H9 (cell line): Measurements from ENCODE around the gene KRTAP12-2. TPM values are rescaled to one million over a fixed set of nuclear protein-coding genes. Genes with fewer than 3 reads are reported as not detected.
A peak's percentile ranks its signal among the peaks of the same experiment; 100 is the strongest.

ENCODE experiments used
- DNase-seq: peaks from one replicate; pipeline ENCODE4 v3.0.0-alpha.2; 2017
- H2AFZ ChIP-seq: one replicate; pipeline ENCODE4 v1.6.1; 2013; ENCODE audit warnings: mild to moderate bottlenecking, low read length, control low read depth, moderate library complexity
- H2AK5ac ChIP-seq: 2 replicates; pipeline ENCODE4 v1.6.1; 2013; ENCODE audit warnings: low read length, control low read depth, mixed read lengths; ENCODE audit not compliant: insufficient read length
- H2BK120ac ChIP-seq: one replicate; pipeline ENCODE4 v1.6.1; 2013; ENCODE audit warnings: low read depth, mild to moderate bottlenecking, low read length, control low read depth, inconsistent platforms; ENCODE audit not compliant: poor library complexity, severe bottlenecking
- H2BK12ac ChIP-seq: 2 replicates; pipeline ENCODE4 v1.6.1; 2013; ENCODE audit warnings: low read length, control low read depth, mixed read lengths, low read depth; ENCODE audit not compliant: insufficient read length
- H2BK15ac ChIP-seq: 2 replicates; pipeline ENCODE4 v1.6.1; 2013; ENCODE audit warnings: low read depth, low read length, control low read depth
- H2BK20ac ChIP-seq: one replicate; pipeline ENCODE4 v1.6.1; 2013; ENCODE audit warnings: low read depth, mild to moderate bottlenecking, low read length, control low read depth, inconsistent platforms; ENCODE audit not compliant: poor library complexity, severe bottlenecking
- H2BK5ac ChIP-seq: 2 replicates; pipeline ENCODE4 v1.6.1; 2013; ENCODE audit warnings: low read length, control low read depth, mixed read lengths; ENCODE audit not compliant: insufficient read length
- H3K14ac ChIP-seq: 2 replicates; pipeline ENCODE4 v1.6.1; 2013; ENCODE audit warnings: low read length, control low read depth; ENCODE audit not compliant: insufficient read depth
- H3K18ac ChIP-seq: 2 replicates; pipeline ENCODE4 v1.6.1; 2013; ENCODE audit warnings: low read depth, mild to moderate bottlenecking, mixed read lengths, low read length, control low read depth; ENCODE audit not compliant: insufficient read length
- H3K23ac ChIP-seq: 2 replicates; pipeline ENCODE4 v1.6.1; 2013; ENCODE audit warnings: low read length, control low read depth, mixed read lengths, low read depth; ENCODE audit not compliant: insufficient read length
- H3K23me2 ChIP-seq: 2 replicates; pipeline ENCODE4 v1.6.1; 2013; ENCODE audit warnings: low read depth, mild to moderate bottlenecking, mixed read lengths, low read length, control low read depth; ENCODE audit not compliant: insufficient read length, poor library complexity, severe bottlenecking
- H3K27ac ChIP-seq: 2 replicates; pipeline ENCODE4 v1.5.1; 2013; ENCODE audit warnings: low read length, control low read depth, mixed read lengths, low read depth; ENCODE audit not compliant: insufficient read length
- H3K27me3 ChIP-seq: 2 replicates; pipeline ENCODE4 v1.6.1; 2013; ENCODE audit warnings: low read length, control low read depth, inconsistent platforms; ENCODE audit not compliant: insufficient read depth
- H3K4ac ChIP-seq: 2 replicates; pipeline ENCODE4 v1.6.1; 2013; ENCODE audit warnings: low read depth, mild to moderate bottlenecking, control low read depth, inconsistent platforms, low read length, moderate library complexity
- H3K4me1 ChIP-seq: 2 replicates; pipeline ENCODE4 v1.6.1; 2013; ENCODE audit warnings: low read length, control low read depth, inconsistent platforms; ENCODE audit not compliant: insufficient read depth
- H3K4me2 ChIP-seq: 2 replicates; pipeline ENCODE4 v1.6.1; 2013; ENCODE audit warnings: low read length, control low read depth, mixed read lengths; ENCODE audit not compliant: insufficient read length, insufficient read depth
- H3K56ac ChIP-seq: 2 replicates; pipeline ENCODE4 v1.6.1; 2013; ENCODE audit warnings: low read depth, mild to moderate bottlenecking, mixed read lengths, low read length, control low read depth; ENCODE audit not compliant: insufficient read length
- H3K79me1 ChIP-seq: 2 replicates; pipeline ENCODE4 v1.6.1; 2013; ENCODE audit warnings: low read depth, mild to moderate bottlenecking, moderate library complexity, low read length, control low read depth, inconsistent platforms; ENCODE audit not compliant: insufficient read depth, poor library complexity, severe bottlenecking
- H3K79me2 ChIP-seq: 2 replicates; pipeline ENCODE4 v1.6.1; 2013; ENCODE audit warnings: low read length, control low read depth, inconsistent platforms; ENCODE audit not compliant: insufficient read depth
- H3K9ac ChIP-seq: 2 replicates; pipeline ENCODE4 v1.6.1; 2013; ENCODE audit warnings: low read length, control low read depth, mixed read lengths; ENCODE audit not compliant: insufficient read length; ENCODE audit errors: extremely low read depth
- H3K9me3 ChIP-seq: one replicate; pipeline ENCODE4 v1.6.1; 2013; ENCODE audit warnings: low read depth, low read length, inconsistent platforms; ENCODE audit not compliant: control insufficient read depth
- H3T11ph ChIP-seq: one replicate; pipeline ENCODE4 v1.6.1; 2013; ENCODE audit warnings: mild to moderate bottlenecking, low read length, control low read depth, inconsistent platforms
- H4K20me1 ChIP-seq: one replicate; pipeline ENCODE4 v1.6.1; 2013; ENCODE audit not compliant: control insufficient read depth, insufficient read length, insufficient read depth
- H4K5ac ChIP-seq: 2 replicates; pipeline ENCODE4 v1.6.1; 2013; ENCODE audit warnings: low read depth, mild to moderate bottlenecking, mixed read lengths, low read length, control low read depth; ENCODE audit not compliant: insufficient read length
- H4K8ac ChIP-seq: replicated peaks from 2 replicates; pipeline ENCODE4 v1.6.1; 2013; ENCODE audit warnings: low read length, control low read depth, mixed read lengths, low read depth; ENCODE audit not compliant: insufficient read length
- H4K91ac ChIP-seq: 2 replicates; pipeline ENCODE4 v1.6.1; 2013; ENCODE audit warnings: low read depth, mild to moderate bottlenecking, moderate library complexity, mixed read lengths, low read length, control low read depth; ENCODE audit not compliant: insufficient read length
- H3K27ac Mint-ChIP-seq, 3 experiments: 2 replicates in 2 of 3; 3 replicates in 1 of 3; pipeline ENCODE4 v1.8.0; 2020 to 2021; ENCODE audit warnings: mixed read lengths in 3 of 3, mild to moderate bottlenecking in 1 of 3, moderate library complexity in 1 of 3
- H3K27me3 Mint-ChIP-seq: 2 replicates; pipeline ENCODE4 v1.8.0; 2021; ENCODE audit warnings: low read depth, mild to moderate bottlenecking, moderate library complexity, mixed read lengths
- H3K36me3 Mint-ChIP-seq, 3 experiments: 2 replicates in 2 of 3; 3 replicates in 1 of 3; pipeline ENCODE4 v1.8.0; 2020 to 2021; ENCODE audit warnings: low read depth in 3 of 3, mixed read lengths in 3 of 3; ENCODE audit not compliant: insufficient read depth in 1 of 3
- H3K4me1 Mint-ChIP-seq, 2 experiments: 2 replicates each; pipeline ENCODE4 v1.8.0; 2020; ENCODE audit warnings: mixed read lengths in 2 of 2
- H3K4me3 Mint-ChIP-seq, 2 experiments: 2 replicates in 1 of 2; 3 replicates in 1 of 2; pipeline ENCODE4 v1.8.0; 2020 to 2021; ENCODE audit warnings: mild to moderate bottlenecking in 2 of 2, mixed read lengths in 2 of 2, moderate library complexity in 1 of 2
- H3K9me3 Mint-ChIP-seq, 2 experiments: 2 replicates in 1 of 2; 3 replicates in 1 of 2; pipeline ENCODE4 v1.8.0; 2020; ENCODE audit warnings: mild to moderate bottlenecking in 2 of 2, mixed read lengths in 2 of 2, moderate library complexity in 1 of 2
- WGBS: extraction: QIAGEN DNeasy Blood & Tissue Kit; methylation state at CpG from one replicate; pipeline ENCODE4 v1.1.7; 2013; ENCODE audit warnings: missing lambda C conversion rate, low lambda C conversion rate, mixed read lengths; ENCODE audit not compliant: insufficient read length; ENCODE audit errors: extremely low coverage; 5-methylcytosine and 5-hydroxymethylcytosine counted together
- total RNA-seq: library from RNA; stranded (reverse); gene quantifications from 2 replicates; pipeline ENCODE4 v1.2.1, GENCODE V29; 2021
- TF ChIP-seq, protein P1 (sequence below): fragments of 200-600 bp; sonication (generic); conservative IDR thresholded peaks from 3 replicates; pipeline ENCODE4 v1.8.0; 2021; ENCODE audit warnings: antibody characterized with exemption, mild to moderate bottlenecking

Gene KRTAP12-2
- total RNA-seq, 1 experiment from 2014 or later = not detected

- Histone ChIP-seq H3K4me1 (peaks cover 4% of the 10 kb centered on the region; the same call in 1 of the 2 replicates), H2AFZ (no peak overlapping the region), H3K23ac (no peak overlapping the region), H2BK12ac (no peak overlapping the region), H3T11ph (no peak overlapping the region), H2BK120ac (no peak overlapping the region), H3K79me2 (no peaks in the 10 kb centered on the region), H2BK20ac (no peak overlapping the region), H3K27ac (no peak overlapping the region), H3K18ac (no peak overlapping the region), H4K8ac (no peak overlapping the region), H3K4ac (no peak overlapping the region), H4K91ac (no peak overlapping the region), H2BK5ac (no peak overlapping the region), H3K14ac (no peak overlapping the region), H3K27me3 (no peaks in the 10 kb centered on the region; the same call in 1 of the 2 replicates), H3K9ac (no peak overlapping the region), H3K56ac (no peak overlapping the region), H2AK5ac (no peak overlapping the region), H3K9me3 (no peaks in the 10 kb centered on the region), H3K23me2 (no peaks in the 10 kb centered on the region), H2BK15ac (no peak overlapping the region), H4K5ac (no peak overlapping the region), H4K20me1 (no peaks in the 10 kb centered on the region), H3K4me2 (no peak overlapping the region), H3K79me1 (no peaks in the 10 kb centered on the region)
- no CpG with 5 or more reads among the region's 11 CpGs for WGBS
- peak; percentile 23 for DNase-seq
- no peak overlapping the region for H3K4me3 Mint-ChIP-seq
- TF ChIP-seq, protein P1, sequence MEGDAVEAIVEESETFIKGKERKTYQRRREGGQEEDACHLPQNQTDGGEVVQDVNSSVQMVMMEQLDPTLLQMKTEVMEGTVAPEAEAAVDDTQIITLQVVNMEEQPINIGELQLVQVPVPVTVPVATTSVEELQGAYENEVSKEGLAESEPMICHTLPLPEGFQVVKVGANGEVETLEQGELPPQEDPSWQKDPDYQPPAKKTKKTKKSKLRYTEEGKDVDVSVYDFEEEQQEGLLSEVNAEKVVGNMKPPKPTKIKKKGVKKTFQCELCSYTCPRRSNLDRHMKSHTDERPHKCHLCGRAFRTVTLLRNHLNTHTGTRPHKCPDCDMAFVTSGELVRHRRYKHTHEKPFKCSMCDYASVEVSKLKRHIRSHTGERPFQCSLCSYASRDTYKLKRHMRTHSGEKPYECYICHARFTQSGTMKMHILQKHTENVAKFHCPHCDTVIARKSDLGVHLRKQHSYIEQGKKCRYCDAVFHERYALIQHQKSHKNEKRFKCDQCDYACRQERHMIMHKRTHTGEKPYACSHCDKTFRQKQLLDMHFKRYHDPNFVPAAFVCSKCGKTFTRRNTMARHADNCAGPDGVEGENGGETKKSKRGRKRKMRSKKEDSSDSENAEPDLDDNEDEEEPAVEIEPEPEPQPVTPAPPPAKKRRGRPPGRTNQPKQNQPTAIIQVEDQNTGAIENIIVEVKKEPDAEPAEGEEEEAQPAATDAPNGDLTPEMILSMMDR = no peak
- H3K4me1 Mint-ChIP-seq = peaks cover 48 to 49% of the 10 kb centered on the region in 2 experiments
- H3K36me3 Mint-ChIP-seq = peaks cover 7 to 19% (median 7%) of the 10 kb centered on the region in 3 experiments; a peak in 6 of 7 replicates
- H3K27me3 Mint-ChIP-seq = peaks cover 5% of the 10 kb centered on the region; the same call in 1 of the 2 replicates
- H3K9me3 Mint-ChIP-seq = peaks cover 17 to 18% of the 10 kb centered on the region in 2 experiments
- no peak overlapping the region for H3K27ac Mint-ChIP-seq
These were observed 28.0 kb upstream of the KRTAP12-2 start for GRCh38 chr21:44694776-44695175.
